ENCODE measurements around the gene UBE2I.

GRCh38 chr16:1262846-1263221 lies 46.6 kb upstream of the UBE2I start:
- TF ChIP-seq CTCF (IDR thresholded peaks at IDR 0.05) (no peak), EP300 (IDR thresholded peaks at IDR 0.05) (no peak)
